ENCODE measurements around the gene EOMES.

The EOMES gene

DNA sequence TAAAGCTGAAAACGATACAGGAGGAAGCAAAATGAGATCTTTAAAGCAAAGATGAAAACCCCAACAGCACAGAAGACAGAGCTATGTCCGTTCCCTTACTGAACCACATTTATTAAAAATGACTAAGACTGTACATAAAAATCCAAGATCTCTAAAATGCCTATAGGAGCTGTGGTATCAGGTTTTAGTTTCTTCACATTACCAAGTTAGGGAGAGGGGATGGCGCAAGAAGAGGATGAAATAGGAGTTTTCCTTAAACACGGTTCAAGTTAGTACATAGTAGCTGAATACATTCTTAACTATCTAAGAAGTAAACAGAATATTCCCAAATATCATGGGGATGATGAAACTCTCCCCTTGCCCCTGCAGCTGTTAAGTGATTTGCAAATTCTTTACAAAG, 6.3 kb downstream of the EOMES start:
- H2AFZ ChIP-seq (ENCODE audit: low read depth, low read length), result no peak overlapping the region

DNA sequence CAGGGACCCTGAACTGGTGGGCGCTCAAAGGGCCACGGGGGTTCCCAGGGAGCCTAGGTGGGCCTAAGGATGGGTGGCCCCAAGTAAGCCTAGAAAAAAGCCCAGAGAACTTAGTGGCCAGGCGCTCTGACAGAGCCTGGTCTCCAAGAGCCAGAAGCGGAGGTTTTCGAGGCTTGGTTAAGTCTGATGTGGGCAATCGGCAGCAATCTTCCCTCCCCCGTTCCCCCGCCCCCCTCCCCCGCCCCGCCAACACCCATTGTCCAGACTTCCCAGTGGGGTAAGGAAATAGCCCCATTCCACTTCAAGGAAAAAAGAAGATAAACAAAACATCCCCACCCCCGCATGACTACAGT, 6.7 kb downstream of the EOMES start:
- no peaks in the 10 kb centered on the region for H4K20me1 ChIP-seq (ENCODE audit: insufficient read depth, low read length)
- H3K36me3 ChIP-seq (replicated peaks; ENCODE audit: low read depth, low read length), result no peaks in the 10 kb centered on the region
- H2AFZ ChIP-seq (ENCODE audit: low read depth, low read length), result no peak overlapping the region
- TF ChIP-seq EZH2phosphoT487 (IDR thresholded peaks at IDR 0.05; ENCODE audit: low read depth), result no peak
- TF ChIP-seq, protein P1, sequence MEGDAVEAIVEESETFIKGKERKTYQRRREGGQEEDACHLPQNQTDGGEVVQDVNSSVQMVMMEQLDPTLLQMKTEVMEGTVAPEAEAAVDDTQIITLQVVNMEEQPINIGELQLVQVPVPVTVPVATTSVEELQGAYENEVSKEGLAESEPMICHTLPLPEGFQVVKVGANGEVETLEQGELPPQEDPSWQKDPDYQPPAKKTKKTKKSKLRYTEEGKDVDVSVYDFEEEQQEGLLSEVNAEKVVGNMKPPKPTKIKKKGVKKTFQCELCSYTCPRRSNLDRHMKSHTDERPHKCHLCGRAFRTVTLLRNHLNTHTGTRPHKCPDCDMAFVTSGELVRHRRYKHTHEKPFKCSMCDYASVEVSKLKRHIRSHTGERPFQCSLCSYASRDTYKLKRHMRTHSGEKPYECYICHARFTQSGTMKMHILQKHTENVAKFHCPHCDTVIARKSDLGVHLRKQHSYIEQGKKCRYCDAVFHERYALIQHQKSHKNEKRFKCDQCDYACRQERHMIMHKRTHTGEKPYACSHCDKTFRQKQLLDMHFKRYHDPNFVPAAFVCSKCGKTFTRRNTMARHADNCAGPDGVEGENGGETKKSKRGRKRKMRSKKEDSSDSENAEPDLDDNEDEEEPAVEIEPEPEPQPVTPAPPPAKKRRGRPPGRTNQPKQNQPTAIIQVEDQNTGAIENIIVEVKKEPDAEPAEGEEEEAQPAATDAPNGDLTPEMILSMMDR (IDR thresholded peaks at IDR 0.05; ENCODE audit: low read depth, low read length), result no peak
- H3K4me3 ChIP-seq (ENCODE audit: low read length), result no peak overlapping the region
- H3K79me2 ChIP-seq (ENCODE audit: low read length), result no peaks in the 10 kb centered on the region
- no peak overlapping the region for H3K9ac ChIP-seq (ENCODE audit: low read length)
- no peak overlapping the region for H3K27ac ChIP-seq (ENCODE audit: low read length)
- no peak overlapping the region for H3K4me2 ChIP-seq (ENCODE audit: low read length)
- no peaks in the 10 kb centered on the region for H3K27me3 ChIP-seq (ENCODE audit: low read depth, low read length)
- peaks cover 4% of the 10 kb centered on the region; the same call in 1 of the 2 replicates for H3K4me1 ChIP-seq (ENCODE audit: low read length)
- no peaks in the 10 kb centered on the region for H3K9me3 ChIP-seq (ENCODE audit: insufficient read depth, low read length)

More for the DNA sequence above, 6.3 kb downstream of the EOMES start:
- Histone ChIP-seq H3K36me3 (replicated peaks; ENCODE audit: low read depth, low read length) (no peaks in the 10 kb centered on the region), H3K27me3 (ENCODE audit: low read depth, low read length) (no peaks in the 10 kb centered on the region), H3K9me3 (ENCODE audit: insufficient read depth, low read length) (no peaks in the 10 kb centered on the region), H4K20me1 (ENCODE audit: insufficient read depth, low read length) (no peaks in the 10 kb centered on the region), H3K27ac (ENCODE audit: low read length) (no peak overlapping the region), H3K9ac (ENCODE audit: low read length) (no peak overlapping the region), H3K4me2 (ENCODE audit: low read length) (no peak overlapping the region), H3K4me3 (ENCODE audit: low read length) (no peak overlapping the region), H3K79me2 (ENCODE audit: low read length) (no peaks in the 10 kb centered on the region), H3K4me1 (ENCODE audit: low read length) (peaks cover 5% of the 10 kb centered on the region; the same call in 1 of the 2 replicates)
- TF ChIP-seq, protein P1 (IDR thresholded peaks at IDR 0.05; ENCODE audit: low read depth, low read length), result no peak
- TF ChIP-seq EZH2phosphoT487 (IDR thresholded peaks at IDR 0.05; ENCODE audit: low read depth), result no peak

DNA sequence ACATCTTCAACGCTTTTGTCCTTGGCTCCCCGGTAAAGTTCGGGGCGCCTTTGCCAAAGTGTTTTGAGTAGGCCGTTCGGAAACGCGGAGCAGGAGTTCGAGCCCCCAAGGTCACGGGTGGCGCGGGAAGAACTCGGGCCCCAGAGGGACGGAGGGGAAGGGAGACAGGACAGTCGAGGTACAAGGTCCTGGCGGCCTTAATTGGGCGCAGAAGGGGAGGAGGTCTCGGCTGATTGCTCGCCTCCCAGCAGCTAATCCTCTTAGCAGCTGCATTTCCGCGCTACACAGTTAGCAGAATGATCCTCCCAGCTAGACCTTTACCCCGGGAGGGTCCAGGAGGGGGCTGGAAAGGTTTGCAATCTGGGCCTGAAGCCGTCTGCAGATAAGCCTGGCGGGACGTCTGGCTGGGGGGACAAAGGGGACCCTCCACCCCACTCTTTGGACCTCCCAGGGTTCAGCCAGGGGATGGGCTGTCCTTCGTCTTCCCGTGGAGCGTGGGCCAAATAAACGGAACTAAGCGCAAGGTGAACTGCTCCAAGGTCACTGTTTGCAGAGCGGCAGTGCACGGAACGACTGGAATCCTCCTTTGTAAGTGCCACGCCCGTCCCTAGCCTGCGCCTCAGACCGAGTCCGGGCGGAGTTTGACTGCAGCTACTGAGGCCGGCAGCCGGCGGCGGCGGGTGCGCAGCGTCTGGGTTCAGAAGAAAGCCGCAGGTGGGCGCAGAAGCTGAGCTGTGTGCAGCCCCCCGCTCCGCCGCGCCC, 7.2 kb downstream of the EOMES start:
- H3K9me3 ChIP-seq (ENCODE audit: insufficient read depth, low read length), result no peaks in the 10 kb centered on the region
- no peaks in the 10 kb centered on the region for H4K20me1 ChIP-seq (ENCODE audit: insufficient read depth, low read length)
- no peak overlapping the region for H3K9ac ChIP-seq (ENCODE audit: low read length)
- H3K4me2 ChIP-seq (ENCODE audit: low read length), result no peak overlapping the region
- H2AFZ ChIP-seq (ENCODE audit: low read depth, low read length), result no peak overlapping the region
- H3K4me1 ChIP-seq (ENCODE audit: low read length), result peaks cover 4% of the 10 kb centered on the region; the same call in 1 of the 2 replicates
- TF ChIP-seq, protein P1 (IDR thresholded peaks at IDR 0.05; ENCODE audit: low read depth, low read length), result no peak
- no peak for TF ChIP-seq EZH2phosphoT487 (IDR thresholded peaks at IDR 0.05; ENCODE audit: low read depth)
- no peaks in the 10 kb centered on the region for H3K27me3 ChIP-seq (ENCODE audit: low read depth, low read length)
- no peak overlapping the region for H3K4me3 ChIP-seq (ENCODE audit: low read length)
- no peaks in the 10 kb centered on the region for H3K79me2 ChIP-seq (ENCODE audit: low read length)
- H3K27ac ChIP-seq (ENCODE audit: low read length), result no peak overlapping the region
- no peaks in the 10 kb centered on the region for H3K36me3 ChIP-seq (replicated peaks; ENCODE audit: low read depth, low read length)

DNA sequence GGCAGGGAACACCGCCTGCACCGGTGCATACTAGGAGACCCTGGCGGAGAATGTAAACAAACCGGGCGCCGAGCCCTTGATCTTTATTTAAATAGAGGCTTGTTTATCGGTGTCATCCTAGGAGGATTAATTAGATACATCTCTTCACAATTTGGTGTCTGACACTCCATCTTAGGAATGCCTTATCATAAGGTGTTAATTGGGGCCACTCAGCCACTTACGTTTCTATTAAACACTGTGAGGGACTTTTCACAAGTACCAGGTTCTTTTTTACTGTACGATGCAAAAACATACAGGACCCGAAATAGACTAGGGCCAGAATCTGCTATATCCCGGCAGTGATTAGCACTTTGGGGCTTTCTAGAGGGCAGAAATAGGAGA, 8.0 kb downstream of the EOMES start:
- no peak overlapping the region for H3K4me2 ChIP-seq (ENCODE audit: low read length)
- no peak overlapping the region for H2AFZ ChIP-seq (ENCODE audit: low read depth, low read length)
- H3K4me1 ChIP-seq (ENCODE audit: low read length), result peaks cover 4% of the 10 kb centered on the region; the same call in 1 of the 2 replicates
- no peaks in the 10 kb centered on the region for H3K79me2 ChIP-seq (ENCODE audit: low read length)
- H3K9me3 ChIP-seq (ENCODE audit: insufficient read depth, low read length), result no peaks in the 10 kb centered on the region
- H3K9ac ChIP-seq (ENCODE audit: low read length), result no peak overlapping the region
- H3K4me3 ChIP-seq (ENCODE audit: low read length), result no peak overlapping the region
- H4K20me1 ChIP-seq (ENCODE audit: insufficient read depth, low read length), result no peaks in the 10 kb centered on the region
- H3K36me3 ChIP-seq (replicated peaks; ENCODE audit: low read depth, low read length), result no peaks in the 10 kb centered on the region
- no peaks in the 10 kb centered on the region for H3K27me3 ChIP-seq (ENCODE audit: low read depth, low read length)
- TF ChIP-seq EZH2phosphoT487 (IDR thresholded peaks at IDR 0.05; ENCODE audit: low read depth), result no peak
- TF ChIP-seq, protein P1 (IDR thresholded peaks at IDR 0.05; ENCODE audit: low read depth, low read length), result no peak
- no peak overlapping the region for H3K27ac ChIP-seq (ENCODE audit: low read length)

Measured in OCI-LY3 (cell line).